Measurements from ENCODE around the gene ALDH1L2.

Gene ALDH1L2

GRCh38 chr12:105083031-105083430 lies 1.2 kb downstream of the ALDH1L2 start:
- peak; percentile 27 for DNase-seq

- DNase-seq, result no peak
These were observed 5.3 kb downstream of the ALDH1L2 start for GRCh38 chr12:105078712-105079570.

- no peak for DNase-seq
These were observed 6.8 kb downstream of the ALDH1L2 start for GRCh38 chr12:105077435-105077834.

- DNase-seq, result no peak
These were observed 7.3 kb downstream of the ALDH1L2 start for GRCh38 chr12:105076913-105077312.

GRCh38 chr12:105076098-105076497 lies 8.2 kb downstream of the ALDH1L2 start:
- no peak for DNase-seq

- no peak for DNase-seq
These were observed 11.3 kb downstream of the ALDH1L2 start for GRCh38 chr12:105072888-105073488.

- DNase-seq, result no peak
These were observed 12.3 kb downstream of the ALDH1L2 start for GRCh38 chr12:105071981-105072380.

- DNase-seq, result no peak
These were observed 14.1 kb downstream of the ALDH1L2 start for GRCh38 chr12:105069936-105070702.

- no peak for DNase-seq
These were observed 16.7 kb downstream of the ALDH1L2 start for GRCh38 chr12:105067511-105068031.

GRCh38 chr12:105064564-105065178 lies 19.6 kb downstream of the ALDH1L2 start:
- no peak for DNase-seq

GRCh38 chr12:105060715-105061378 lies 23.4 kb downstream of the ALDH1L2 start:
- DNase-seq, result no peak

GRCh38 chr12:105057174-105057573 lies 27.1 kb downstream of the ALDH1L2 start:
- no peak for DNase-seq

GRCh38 chr12:105053116-105053572 lies 31.1 kb downstream of the ALDH1L2 start:
- DNase-seq, result peak; percentile 77

GRCh38 chr12:105051981-105052380 lies 32.3 kb downstream of the ALDH1L2 start:
- no peak for DNase-seq

GRCh38 chr12:105048315-105048714 lies 35.9 kb downstream of the ALDH1L2 start:
- no peak for DNase-seq

- DNase-seq, result no peak
These were observed 37.0 kb downstream of the ALDH1L2 start for GRCh38 chr12:105047308-105047707.

GRCh38 chr12:105041186-105041585 lies 43.1 kb downstream of the ALDH1L2 start:
- peak; percentile 6 for DNase-seq

- no peak for DNase-seq
These were observed 43.8 kb downstream of the ALDH1L2 start for GRCh38 chr12:105040476-105040875.

GRCh38 chr12:105036937-105037649 lies 47.2 kb downstream of the ALDH1L2 start:
- DNase-seq, result no peak

- DNase-seq, result no peak
These were observed 50.4 kb downstream of the ALDH1L2 start for GRCh38 chr12:105033851-105034250.

GRCh38 chr12:105032703-105033357 lies 51.4 kb downstream of the ALDH1L2 start:
- no peak for DNase-seq

Measured in NCI-H1694 treated with DMSO at 0.1 percent for 48 hours (cell line).